Choroid plexus epithelial cell (primary cell): Measurements from ENCODE around the gene ABHD8.

ENCODE experiments used
- DNase-seq: peaks from one replicate; pipeline ENCODE4 v3.0.0-alpha.2; 2010; ENCODE audit warnings: low read depth
- H3K4me3 ChIP-seq: 2 replicates; pipeline ENCODE4 v1.5.1; 2011; ENCODE audit warnings: low read depth, mild to moderate bottlenecking, control low read depth, low read length, moderate library complexity
- TF ChIP-seq, protein P1 (sequence below): conservative IDR thresholded peaks from 2 replicates; pipeline ENCODE4 v1.5.1; 2011; ENCODE audit warnings: low read depth, mild to moderate bottlenecking, control low read depth, inconsistent platforms, low read length, moderate library complexity

Gene ABHD8

GRCh38 chr19:17266975-17267788 is 36.0 kb downstream of the ABHD8 start, which contains the start of gene BABAM1:
Gene BABAM1, plus strand, starts transcription at chr19:17267443. Its CDS starts 1,364 bp downstream, at chr19:17268807.
- peak; percentile 100 for DNase-seq
- TF ChIP-seq, protein P1, sequence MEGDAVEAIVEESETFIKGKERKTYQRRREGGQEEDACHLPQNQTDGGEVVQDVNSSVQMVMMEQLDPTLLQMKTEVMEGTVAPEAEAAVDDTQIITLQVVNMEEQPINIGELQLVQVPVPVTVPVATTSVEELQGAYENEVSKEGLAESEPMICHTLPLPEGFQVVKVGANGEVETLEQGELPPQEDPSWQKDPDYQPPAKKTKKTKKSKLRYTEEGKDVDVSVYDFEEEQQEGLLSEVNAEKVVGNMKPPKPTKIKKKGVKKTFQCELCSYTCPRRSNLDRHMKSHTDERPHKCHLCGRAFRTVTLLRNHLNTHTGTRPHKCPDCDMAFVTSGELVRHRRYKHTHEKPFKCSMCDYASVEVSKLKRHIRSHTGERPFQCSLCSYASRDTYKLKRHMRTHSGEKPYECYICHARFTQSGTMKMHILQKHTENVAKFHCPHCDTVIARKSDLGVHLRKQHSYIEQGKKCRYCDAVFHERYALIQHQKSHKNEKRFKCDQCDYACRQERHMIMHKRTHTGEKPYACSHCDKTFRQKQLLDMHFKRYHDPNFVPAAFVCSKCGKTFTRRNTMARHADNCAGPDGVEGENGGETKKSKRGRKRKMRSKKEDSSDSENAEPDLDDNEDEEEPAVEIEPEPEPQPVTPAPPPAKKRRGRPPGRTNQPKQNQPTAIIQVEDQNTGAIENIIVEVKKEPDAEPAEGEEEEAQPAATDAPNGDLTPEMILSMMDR: no peak
- H3K4me3 ChIP-seq: peak within 1 kb of the TSS; percentile 99

DNA sequence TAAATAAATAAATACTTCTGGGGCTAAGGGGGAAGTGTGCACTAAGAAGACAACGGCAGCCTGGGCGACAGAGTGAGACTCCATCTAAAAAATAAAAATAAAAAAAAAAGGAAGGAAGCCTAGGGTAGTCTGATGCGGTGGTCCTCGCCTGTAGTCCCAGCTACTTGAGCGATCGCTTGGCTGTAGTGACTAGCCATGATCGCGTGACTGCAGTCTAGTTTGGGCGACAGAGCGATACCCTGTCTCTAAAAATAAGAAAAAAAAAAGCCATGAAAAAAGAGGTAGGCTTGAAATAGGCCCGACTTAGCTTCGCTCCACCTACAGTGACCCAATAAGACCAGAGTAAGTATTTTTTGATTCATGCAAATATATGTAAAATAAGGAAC is 36.6 kb downstream of the ABHD8 start:
- no peak for DNase-seq
- TF ChIP-seq, protein P1: no peak
- H3K4me3 ChIP-seq: no peak overlapping the region

DNA sequence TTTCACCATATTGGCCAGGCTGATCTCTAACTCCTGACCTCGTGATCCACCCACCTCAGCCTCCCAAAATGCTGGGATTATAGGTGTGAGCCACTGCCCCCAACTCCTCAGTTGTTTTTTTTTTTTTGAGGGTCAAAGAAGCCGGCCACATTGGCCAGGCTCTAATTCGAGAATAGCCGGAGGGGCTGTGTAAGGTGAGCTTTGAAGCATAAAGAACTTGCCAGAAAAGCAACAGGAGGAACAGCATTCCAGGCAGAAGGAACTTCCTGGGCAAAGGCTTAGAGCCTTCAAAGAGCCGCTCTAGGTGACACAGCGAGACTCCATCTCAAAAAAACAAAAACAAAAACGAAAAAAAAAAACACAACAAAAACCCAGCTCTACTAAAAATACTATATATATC is 37.2 kb downstream of the ABHD8 start:
- DNase-seq: no peak

DNA sequence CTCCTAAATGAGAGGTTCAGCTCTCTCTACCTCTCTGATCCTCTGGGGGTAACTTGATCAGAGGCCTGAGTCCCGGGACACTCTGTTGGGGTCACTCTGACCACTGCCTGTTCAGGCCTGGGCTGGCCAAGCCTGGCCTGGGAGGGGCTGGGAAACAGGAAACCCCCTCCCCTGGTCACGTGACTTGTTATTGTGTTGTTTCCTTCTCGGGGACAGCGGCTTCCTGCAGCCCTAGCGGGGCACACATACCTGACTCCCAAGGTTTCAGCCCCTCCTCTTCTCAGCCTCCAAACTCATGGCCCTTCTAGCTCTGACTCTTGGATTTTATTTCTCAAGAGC is 38.6 kb downstream of the ABHD8 start, which contains the start of gene USHBP1:
TSS of gene USHBP1 (minus strand) at position 105 of the 339 bp plus-strand sequence. CDS start 446 bp downstream, outside the sequence.
- TF ChIP-seq, protein P1: no peak
- H3K4me3 ChIP-seq: no peak within 1 kb of the TSS
- DNase-seq: no peak

More for the DNA sequence above, 37.2 kb downstream of the ABHD8 start:
- H3K4me3 ChIP-seq: no peak overlapping the region
- TF ChIP-seq, protein P1: no peak

DNA sequence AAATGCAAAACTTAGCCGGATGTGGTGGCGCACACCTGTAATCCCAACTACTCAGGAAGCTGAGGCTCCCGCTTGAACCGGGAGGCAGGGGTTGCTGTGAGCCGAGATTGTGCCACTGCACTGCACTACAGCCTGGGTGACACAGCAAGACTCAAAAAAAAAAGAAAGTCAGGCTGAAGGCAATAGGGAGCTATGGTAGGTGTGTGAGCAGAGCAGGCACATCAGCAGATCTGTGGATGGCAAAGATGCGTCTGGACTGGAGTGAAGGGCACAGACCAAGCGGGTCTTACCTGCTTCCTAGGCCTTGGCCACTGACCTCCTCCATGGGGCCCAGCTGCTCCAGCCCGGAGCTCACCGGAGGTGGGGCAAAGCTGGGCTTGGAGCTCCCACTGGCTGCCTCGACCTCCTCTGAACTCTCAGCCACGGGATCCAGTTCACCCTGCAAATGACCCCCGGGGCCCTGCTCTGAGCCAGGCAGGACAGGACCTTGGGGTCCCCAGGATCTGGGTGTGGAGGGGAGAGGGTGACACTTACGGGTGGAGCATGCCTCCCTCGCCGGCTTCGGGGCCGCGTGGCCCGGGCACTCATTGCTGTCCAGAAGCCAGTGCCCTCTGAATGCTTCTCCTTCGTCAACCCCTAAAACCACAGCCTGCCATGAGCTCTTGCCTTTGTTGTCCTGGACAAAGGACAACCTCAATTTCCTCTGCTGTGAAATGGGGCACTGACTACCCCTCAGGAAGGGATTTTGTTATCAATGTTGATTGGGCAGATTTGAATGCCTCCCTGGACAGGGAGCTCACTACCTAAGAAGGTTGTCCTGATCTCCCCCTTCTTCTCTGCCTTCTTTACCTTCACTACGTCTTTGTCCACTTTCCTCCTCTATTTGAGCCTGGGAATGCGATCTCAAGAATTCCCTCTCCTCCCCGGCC is 39.2 kb downstream of the ABHD8 start:
- H3K4me3 ChIP-seq: no peak overlapping the region

DNA sequence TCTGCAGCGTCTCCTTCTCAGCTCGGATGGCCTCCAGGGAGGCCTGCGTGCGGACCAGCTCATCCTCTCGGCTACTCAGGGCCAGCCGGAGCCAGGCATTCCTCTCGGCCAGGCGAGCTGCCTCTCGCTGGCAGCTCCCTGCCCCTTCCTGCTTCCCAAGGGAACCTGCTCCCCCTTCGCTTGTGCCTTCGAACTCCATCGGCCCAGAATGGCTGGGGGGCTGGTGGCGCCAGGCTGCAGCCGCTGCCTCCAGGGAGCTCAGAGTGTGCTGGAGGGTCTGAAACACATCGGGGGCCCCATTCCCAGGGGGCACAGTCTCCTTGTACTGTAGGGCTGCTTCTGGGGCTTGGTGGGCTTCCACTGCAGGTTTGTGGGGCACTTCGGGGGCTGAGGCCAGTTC is 40.7 kb downstream of the ABHD8 start:
- no peak for DNase-seq
- TF ChIP-seq, protein P1: no peak
- H3K4me3 ChIP-seq: no peak overlapping the region

More for the DNA sequence above, 39.2 kb downstream of the ABHD8 start:
- TF ChIP-seq, protein P1: no peak
- DNase-seq: no peak
